AG09309 (cell line): ENCODE results near the gene DYNC1H1.

Experiments used
- DNase-seq: peaks from one replicate; pipeline ENCODE4 v3.0.0-alpha.2; 2010; ENCODE audit warnings: low read depth
- H3K4me3 ChIP-seq: 2 replicates; pipeline ENCODE4 v1.5.1; 2011; ENCODE audit warnings: mild to moderate bottlenecking, low read depth, low read length, moderate library complexity; ENCODE audit not compliant: control insufficient read depth
- TF ChIP-seq, protein P1 (sequence below): IDR thresholded peaks from 2 replicates; pipeline ENCODE4 v1.5.1; 2011; ENCODE audit warnings: mild to moderate bottlenecking, low read depth, low read length, inconsistent platforms; ENCODE audit not compliant: insufficient read depth, control insufficient read depth; ENCODE audit errors: missing control alignments

Gene DYNC1H1

DNA sequence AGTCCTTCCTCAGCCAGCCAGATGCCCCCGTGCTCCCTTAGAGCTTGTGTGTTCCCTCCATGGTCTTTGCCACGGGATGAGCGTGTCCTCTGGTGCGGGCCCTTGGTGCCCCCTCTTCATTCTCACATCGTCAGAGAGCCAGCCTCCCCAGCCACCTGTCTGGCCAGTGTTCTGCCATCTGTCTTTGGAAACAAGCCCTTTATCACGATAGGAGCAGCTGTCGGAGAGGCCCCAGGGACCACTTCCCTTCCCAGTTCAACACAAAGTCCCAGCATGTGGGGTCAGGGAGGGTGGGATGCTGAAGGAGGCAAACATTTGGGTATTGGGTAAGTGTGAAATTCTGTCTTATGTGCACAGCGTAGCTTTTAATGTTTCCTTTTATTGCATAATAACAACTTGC lies 44.5 kb downstream of the DYNC1H1 start:
- H3K4me3 ChIP-seq = no peak overlapping the region
- TF ChIP-seq, protein P1, sequence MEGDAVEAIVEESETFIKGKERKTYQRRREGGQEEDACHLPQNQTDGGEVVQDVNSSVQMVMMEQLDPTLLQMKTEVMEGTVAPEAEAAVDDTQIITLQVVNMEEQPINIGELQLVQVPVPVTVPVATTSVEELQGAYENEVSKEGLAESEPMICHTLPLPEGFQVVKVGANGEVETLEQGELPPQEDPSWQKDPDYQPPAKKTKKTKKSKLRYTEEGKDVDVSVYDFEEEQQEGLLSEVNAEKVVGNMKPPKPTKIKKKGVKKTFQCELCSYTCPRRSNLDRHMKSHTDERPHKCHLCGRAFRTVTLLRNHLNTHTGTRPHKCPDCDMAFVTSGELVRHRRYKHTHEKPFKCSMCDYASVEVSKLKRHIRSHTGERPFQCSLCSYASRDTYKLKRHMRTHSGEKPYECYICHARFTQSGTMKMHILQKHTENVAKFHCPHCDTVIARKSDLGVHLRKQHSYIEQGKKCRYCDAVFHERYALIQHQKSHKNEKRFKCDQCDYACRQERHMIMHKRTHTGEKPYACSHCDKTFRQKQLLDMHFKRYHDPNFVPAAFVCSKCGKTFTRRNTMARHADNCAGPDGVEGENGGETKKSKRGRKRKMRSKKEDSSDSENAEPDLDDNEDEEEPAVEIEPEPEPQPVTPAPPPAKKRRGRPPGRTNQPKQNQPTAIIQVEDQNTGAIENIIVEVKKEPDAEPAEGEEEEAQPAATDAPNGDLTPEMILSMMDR = no peak
- DNase-seq = no peak

DNA sequence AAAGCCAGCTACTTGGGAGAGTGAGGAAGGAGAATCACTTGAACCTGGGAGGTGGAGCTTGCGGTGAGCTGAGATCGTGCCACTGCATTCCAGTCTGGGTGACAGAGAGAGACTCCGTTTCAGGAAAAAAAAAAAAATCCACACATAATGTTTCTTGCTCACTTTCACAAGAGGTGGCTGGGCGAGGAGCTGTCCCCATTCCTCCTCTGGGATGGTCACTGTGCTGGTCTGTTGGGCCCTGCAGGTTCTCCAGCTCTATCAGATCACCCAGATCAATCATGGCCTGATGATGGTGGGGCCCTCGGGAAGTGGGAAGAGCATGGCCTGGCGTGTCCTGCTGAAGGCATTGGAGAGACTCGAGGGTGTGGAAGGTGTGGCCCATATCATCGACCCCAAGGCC lies 47.3 kb downstream of the DYNC1H1 start:
- no peak for DNase-seq
- TF ChIP-seq, protein P1 = no peak
- no peak overlapping the region for H3K4me3 ChIP-seq

DNA sequence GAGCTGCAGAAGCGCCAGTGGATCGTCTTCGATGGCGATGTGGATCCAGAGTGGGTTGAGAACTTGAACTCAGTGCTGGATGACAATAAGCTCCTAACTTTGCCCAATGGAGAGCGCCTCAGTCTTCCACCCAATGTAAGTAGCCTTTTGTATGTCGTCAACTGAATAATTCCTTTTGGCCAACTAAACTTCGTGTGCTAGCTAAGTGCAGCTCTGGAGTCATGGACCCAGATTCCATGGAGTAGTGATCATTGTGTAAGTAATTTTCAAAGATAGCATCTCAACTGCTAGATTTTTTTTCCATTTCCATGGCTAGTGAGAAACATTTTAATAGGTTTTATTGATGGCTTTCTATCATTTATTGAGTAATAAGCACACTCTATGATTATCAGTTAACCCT lies 48.0 kb downstream of the DYNC1H1 start:
- TF ChIP-seq, protein P1 = no peak
- H3K4me3 ChIP-seq = no peak overlapping the region
- DNase-seq = no peak

DNA sequence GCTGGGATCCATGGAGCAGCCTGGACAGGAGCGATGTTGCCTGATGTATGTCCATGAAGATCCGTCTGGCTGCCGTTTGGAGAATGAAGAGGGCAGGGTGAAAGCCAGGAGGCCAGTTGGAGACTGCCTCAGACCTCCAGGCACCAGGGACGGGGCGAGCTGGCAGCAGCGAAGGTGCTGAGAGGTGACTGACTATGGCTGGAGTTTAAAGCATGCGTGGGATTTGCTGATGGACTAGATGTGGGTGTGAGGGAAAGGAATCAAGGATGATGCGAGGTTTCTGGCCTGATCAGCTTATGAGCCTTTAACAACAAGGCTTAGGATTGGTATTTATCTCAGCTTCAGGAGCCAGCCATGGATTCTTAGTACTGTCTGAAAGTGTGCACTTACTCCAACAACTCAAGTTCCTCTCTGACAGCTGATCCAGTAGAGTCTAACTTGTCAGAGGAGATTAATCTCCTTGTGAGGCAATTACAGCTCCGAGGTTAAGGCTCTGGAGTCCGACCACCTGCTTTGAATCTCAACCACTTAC lies 49.4 kb downstream of the DYNC1H1 start:
- DNase-seq = no peak
- H3K4me3 ChIP-seq = no peak overlapping the region
- TF ChIP-seq, protein P1 = no peak

- TF ChIP-seq, protein P1 = no peak
- H3K4me3 ChIP-seq = no peak overlapping the region
- no peak for DNase-seq
Observed at GRCh38 chr14:102015045-102015685, 50.8 kb downstream of the DYNC1H1 start.

DNA sequence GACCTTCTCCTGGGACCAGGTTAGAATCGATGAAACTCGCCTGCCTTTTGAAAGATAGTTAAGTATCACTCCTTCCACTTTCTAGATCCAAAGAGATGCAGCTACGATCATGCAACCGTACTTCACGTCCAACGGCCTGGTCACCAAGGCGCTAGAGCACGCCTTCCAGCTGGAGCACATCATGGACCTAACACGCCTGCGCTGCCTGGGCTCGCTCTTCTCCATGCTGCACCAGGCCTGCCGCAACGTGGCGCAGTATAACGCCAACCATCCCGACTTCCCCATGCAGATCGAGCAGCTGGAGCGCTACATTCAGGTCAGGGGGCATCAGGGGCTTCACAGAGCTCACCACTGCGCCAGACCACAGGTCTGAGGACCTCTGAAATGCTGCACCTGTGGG lies 51.4 kb downstream of the DYNC1H1 start:
- no peak for DNase-seq
- H3K4me3 ChIP-seq = no peak overlapping the region
- TF ChIP-seq, protein P1 = no peak
